ENCODE measurements around the gene ACSS3. TPM values are rescaled to one million over a fixed set of nuclear protein-coding genes. Genes with fewer than 3 reads are reported as not detected.

ACSS3 gene
- total and polyA plus RNA-seq, 10 of the 15 experiments (the other 5 are each of a cell fraction or from before 2014, with no cell fraction given): 0.06 to 0.31 TPM; not detected in 8

- Histone ChIP-seq H3K4me1 (ENCODE audit: control insufficient read depth, insufficient read depth, low read length) (no peaks in the 10 kb centered on the region), H3K4me3 (no peak overlapping the region), H3K79me2 (ENCODE audit: control insufficient read depth, insufficient read depth, low read length) (no peaks in the 10 kb centered on the region), H3K9me3 (replicated peaks; ENCODE audit: control insufficient read depth, insufficient read depth, low read length) (no peaks in the 10 kb centered on the region), H3K27ac (ENCODE audit: control insufficient read depth, insufficient read depth) (no peak overlapping the region), H3K9ac (ENCODE audit: control insufficient read depth, insufficient read depth, low read length) (no peak overlapping the region), H3K36me3 (ENCODE audit: control insufficient read depth in 2 of 2, insufficient read depth in 2 of 2, low read length in 1 of 2) (no peaks in the 10 kb centered on the region), H3K27me3 (replicated peaks in 1 of 2; ENCODE audit: control insufficient read depth in 2 of 2, insufficient read depth in 2 of 2, low read length in 1 of 2) (no peaks in the 10 kb centered on the region), H2AFZ (ENCODE audit: control insufficient read depth, low read depth, low read length) (no peak overlapping the region), H4K20me1 (ENCODE audit: control insufficient read depth, insufficient read depth) (no peaks in the 10 kb centered on the region), H3K4me2 (ENCODE audit: control insufficient read depth, insufficient read depth) (no peak overlapping the region)
- no peak for TF ChIP-seq TCF7 (IDR thresholded peaks at IDR 0.05; ENCODE audit: borderline replicate concordance)
- TF ChIP-seq CTCF (IDR thresholded peaks at IDR 0.05 in 2 of 3, conservative IDR thresholded peaks at IDR 0.05 in 1 of 3; ENCODE audit: control insufficient read depth in 2 of 3, extremely low read depth in 1 of 3, insufficient read depth in 1 of 3, low read depth in 3 of 3, low read length in 3 of 3): no peak
- TF ChIP-seq RUNX3 (IDR thresholded peaks at IDR 0.05; ENCODE audit: low read length): no peak
- TF ChIP-seq, protein P1, sequence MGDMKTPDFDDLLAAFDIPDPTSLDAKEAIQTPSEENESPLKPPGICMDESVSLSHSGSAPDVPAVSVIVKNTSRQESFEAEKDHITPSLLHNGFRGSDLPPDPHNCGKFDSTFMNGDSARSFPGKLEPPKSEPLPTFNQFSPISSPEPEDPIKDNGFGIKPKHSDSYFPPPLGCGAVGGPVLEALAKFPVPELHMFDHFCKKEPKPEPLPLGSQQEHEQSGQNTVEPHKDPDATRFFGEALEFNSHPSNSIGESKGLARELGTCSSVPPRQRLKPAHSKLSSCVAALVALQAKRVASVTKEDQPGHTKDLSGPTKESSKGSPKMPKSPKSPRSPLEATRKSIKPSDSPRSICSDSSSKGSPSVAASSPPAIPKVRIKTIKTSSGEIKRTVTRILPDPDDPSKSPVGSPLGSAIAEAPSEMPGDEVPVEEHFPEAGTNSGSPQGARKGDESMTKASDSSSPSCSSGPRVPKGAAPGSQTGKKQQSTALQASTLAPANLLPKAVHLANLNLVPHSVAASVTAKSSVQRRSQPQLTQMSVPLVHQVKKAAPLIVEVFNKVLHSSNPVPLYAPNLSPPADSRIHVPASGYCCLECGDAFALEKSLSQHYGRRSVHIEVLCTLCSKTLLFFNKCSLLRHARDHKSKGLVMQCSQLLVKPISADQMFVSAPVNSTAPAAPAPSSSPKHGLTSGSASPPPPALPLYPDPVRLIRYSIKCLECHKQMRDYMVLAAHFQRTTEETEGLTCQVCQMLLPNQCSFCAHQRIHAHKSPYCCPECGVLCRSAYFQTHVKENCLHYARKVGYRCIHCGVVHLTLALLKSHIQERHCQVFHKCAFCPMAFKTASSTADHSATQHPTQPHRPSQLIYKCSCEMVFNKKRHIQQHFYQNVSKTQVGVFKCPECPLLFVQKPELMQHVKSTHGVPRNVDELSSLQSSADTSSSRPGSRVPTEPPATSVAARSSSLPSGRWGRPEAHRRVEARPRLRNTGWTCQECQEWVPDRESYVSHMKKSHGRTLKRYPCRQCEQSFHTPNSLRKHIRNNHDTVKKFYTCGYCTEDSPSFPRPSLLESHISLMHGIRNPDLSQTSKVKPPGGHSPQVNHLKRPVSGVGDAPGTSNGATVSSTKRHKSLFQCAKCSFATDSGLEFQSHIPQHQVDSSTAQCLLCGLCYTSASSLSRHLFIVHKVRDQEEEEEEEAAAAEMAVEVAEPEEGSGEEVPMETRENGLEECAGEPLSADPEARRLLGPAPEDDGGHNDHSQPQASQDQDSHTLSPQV (IDR thresholded peaks at IDR 0.05): no peak
- no peak for TF ChIP-seq SP1 (IDR thresholded peaks at IDR 0.05; ENCODE audit: low read depth, low read length)
- no peak for TF ChIP-seq KLF5 (IDR thresholded peaks at IDR 0.05; ENCODE audit: partially characterized antibody)
- no peak for TF ChIP-seq IRF4 (IDR thresholded peaks at IDR 0.05; ENCODE audit: low read depth, low read length)
- no peak for TF ChIP-seq HDGF (IDR thresholded peaks at IDR 0.05)
- no peak for TF ChIP-seq SIN3A (IDR thresholded peaks at IDR 0.05; ENCODE audit: low read depth, low read length)
- TF ChIP-seq, protein P2, sequence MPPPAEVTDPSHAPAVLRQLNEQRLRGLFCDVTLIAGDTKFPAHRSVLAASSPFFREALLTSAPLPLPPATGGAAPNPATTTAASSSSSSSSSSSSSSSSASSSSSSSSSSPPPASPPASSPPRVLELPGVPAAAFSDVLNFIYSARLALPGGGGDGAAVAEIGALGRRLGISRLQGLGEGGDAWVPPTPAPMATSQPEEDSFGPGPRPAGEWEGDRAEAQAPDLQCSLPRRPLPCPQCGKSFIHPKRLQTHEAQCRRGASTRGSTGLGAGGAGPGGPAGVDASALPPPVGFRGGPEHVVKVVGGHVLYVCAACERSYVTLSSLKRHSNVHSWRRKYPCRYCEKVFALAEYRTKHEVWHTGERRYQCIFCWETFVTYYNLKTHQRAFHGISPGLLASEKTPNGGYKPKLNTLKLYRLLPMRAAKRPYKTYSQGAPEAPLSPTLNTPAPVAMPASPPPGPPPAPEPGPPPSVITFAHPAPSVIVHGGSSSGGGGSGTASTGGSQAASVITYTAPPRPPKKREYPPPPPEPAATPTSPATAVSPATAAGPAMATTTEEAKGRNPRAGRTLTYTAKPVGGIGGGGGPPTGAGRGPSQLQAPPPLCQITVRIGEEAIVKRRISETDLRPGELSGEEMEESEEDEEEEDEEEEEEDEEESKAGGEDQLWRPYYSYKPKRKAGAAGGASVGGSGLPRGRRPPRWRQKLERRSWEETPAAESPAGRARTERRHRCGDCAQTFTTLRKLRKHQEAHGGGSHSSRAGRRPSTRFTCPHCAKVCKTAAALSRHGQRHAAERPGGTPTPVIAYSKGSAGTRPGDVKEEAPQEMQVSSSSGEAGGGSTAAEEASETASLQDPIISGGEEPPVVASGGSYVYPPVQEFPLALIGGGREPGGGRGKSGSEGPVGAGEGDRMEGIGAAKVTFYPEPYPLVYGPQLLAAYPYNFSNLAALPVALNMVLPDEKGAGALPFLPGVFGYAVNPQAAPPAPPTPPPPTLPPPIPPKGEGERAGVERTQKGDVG (CRISPR knock-in tag; IDR thresholded peaks at IDR 0.05): no peak
- 7% methylated on average over 4 of the region's 4 CpGs for WGBS (ENCODE audit: insufficient coverage, insufficient replicate concordance, low lambda C conversion rate, missing lambda C conversion rate)
- ChIA-PET SMC1A (ENCODE audit: uncharacterized antibody, unreplicated experiment) (no interaction called here), RAD21 (ENCODE audit: unreplicated experiment) (no interaction called here), POLR2A (no interaction called here), CTCF (no interaction called here)
- FAIRE-seq: no peak
- in situ Hi-C loops (cut with MboI) (no loop called here), intact Hi-C loops (cut with micrococcal nuclease; ENCODE audit: unreplicated experiment) (loop anchor here (5.0 kb wide), 1 partner anchor 339 kb away; no protein-coding TSS in a partner anchor)
- no peak for ATAC-seq
- no TSS peak for BruUV-seq (replicated peaks)
- DNase-seq (ENCODE audit: low read depth, low spot score): no peak
Observed at GRCh38 chr12:81212996-81213696, 135.3 kb downstream of the ACSS3 start.
